Right ventricle myocardium inferior (tissue), 1 donor: Measurements from ENCODE around the gene RAB11FIP4. TPM values are rescaled to one million over a fixed set of nuclear protein-coding genes. Genes with fewer than 3 reads are reported as not detected.

Experiments
- ATAC-seq: fragments of 200-7000 bp; cut with Tn5 transposase; one replicate; pipeline ENCODE4 v1.9.1; 2020; ENCODE audit warnings: mild to moderate bottlenecking, moderate library complexity
- DNase-seq: peaks from one replicate; pipeline ENCODE4 v3.0.0; 2021; ENCODE audit errors: missing footprints
- intact Hi-C: fragments of 100-400 bp; cut with DNase I; formaldehyde crosslinking; loops from one replicate; pipeline ENCODE4 v1.11.0; 2022
- microRNA-seq: library from miRNA; unstranded; fragments of <30 nt; microRNA quantifications from one replicate; pipeline ENCODE4 v1.2.0, GENCODE V29; 2020
- total RNA-seq: library from RNA; stranded (reverse); fragmentation: NEBNext Ultra II Directional; extraction: Animal tissue kit (Norgen Biotek cat#: 25700); gene quantifications from one replicate; pipeline ENCODE4 v1.2.1, GENCODE V29; 2021
- donor health status: DM: no; HTN: yes; CAD: no; lungs with severe emphysema.

The RAB11FIP4 gene
- total RNA-seq, 1 donor from 2014 or later: 13.6 TPM

DNA sequence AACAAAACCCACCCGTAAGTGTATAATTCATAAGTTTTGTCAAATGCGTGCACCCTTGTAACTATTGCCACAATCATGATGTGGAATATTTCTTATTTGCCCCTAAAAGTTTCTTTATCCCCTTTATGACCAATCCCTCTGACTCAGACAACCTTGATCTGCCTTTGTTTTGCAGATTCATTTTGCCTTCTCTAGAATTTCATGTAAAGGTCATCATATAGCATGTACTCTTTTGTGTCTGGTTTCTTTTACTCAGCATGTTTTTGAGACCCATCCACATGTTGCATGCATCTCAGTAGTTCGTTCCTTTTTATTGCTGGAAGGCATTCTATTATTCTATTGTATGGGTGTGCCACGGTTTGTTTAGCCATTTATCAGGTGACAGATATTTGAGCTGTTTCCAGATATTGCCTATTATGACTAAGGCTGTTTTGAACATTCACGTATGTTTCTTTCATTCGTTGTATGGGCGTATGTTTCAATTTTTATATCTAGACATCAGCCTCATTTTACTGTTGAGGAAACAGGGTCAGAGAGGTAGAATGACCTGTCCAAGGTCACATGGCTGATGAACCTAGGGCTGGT, 192.4 kb downstream of the RAB11FIP4 start:
- intact Hi-C loops: no loop called here
- ATAC-seq: no peak
- no peak for DNase-seq

DNA sequence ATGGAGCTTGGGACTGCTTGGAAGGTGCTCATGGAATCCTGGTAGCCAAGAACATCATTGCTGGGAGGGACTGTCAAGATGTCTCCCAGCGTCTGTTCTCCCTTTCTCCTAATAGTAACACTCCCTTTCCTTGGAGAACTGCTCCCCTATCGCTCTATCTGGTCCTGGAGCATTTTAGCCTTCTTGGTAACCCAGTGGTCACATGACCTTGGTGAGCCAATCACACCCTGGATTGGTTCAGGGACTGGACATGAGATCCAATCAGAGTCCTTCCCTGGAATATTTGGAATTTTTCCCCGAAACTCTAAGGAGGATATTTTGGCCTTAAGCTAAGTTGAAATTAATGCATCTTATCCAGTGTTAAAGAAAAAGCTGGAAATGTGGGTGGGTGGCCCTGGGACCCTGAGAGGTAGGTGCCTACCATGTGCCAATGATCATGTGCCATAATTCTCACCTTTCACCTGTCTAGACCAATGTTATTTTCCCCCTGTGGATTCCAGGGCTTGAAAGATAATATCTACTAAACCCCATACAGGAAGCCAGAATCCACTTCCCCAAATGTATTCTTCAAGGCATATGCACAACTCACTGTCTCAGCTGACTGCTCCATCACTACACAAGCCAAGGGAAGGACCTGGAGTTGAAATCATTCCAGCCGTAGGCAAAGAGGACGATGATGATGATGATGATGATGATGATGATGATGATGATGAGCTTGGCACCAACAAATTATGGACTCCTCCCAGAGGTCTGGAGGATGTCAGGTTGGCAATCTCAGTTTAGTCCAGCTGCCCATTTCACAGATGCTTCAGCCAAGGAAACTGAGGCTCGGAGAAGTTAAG, 193.2 kb downstream of the RAB11FIP4 start:
- intact Hi-C loops: no loop called here
- ATAC-seq: no peak
- DNase-seq: no peak

DNA sequence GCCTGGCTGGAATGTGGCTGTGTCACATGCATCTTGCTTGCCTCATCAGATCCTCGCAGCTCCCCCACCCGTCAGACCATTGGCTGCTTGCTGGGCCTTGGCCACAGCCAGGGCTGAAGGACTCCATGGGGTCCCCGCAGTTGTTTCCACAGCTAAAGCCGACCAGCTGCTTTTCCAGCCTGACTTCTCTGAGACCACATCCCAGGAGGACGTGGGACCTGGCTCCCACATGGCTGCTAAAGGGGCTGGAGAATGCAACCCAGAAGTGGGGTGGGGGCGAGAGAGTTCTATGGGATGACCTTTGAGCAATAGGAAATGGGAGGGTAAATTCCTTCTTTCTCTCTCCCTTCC, 193.8 kb downstream of the RAB11FIP4 start:
- no peak for ATAC-seq

GRCh38 chr17:31586946-31587345, 195.5 kb downstream of the RAB11FIP4 start:
- ATAC-seq (peak; percentile 47), DNase-seq (no peak)
- intact Hi-C loops: no loop called here

More for the DNA sequence above, 193.8 kb downstream of the RAB11FIP4 start:
- intact Hi-C loops: no loop called here
- DNase-seq: no peak

- intact Hi-C loops: no loop called here
- ATAC-seq (no peak), DNase-seq (no peak)
Measured at GRCh38 chr17:31587462-31587861, 196.0 kb downstream of the RAB11FIP4 start.

Small RNA genes within 50 kb of the gene (microRNA-seq; reads per million reads assigned to microRNA genes)
- gene MIR193A (292 reads per million, percentile 65 among the genes with 10 or more reads in this experiment), gene MIR365B (not detected), gene MIR4725 (2.5 reads per million)

Other genes with a start within 250 kb of the RAB11FIP4 start
- gene OMG, start 94.4 kb upstream of the RAB11FIP4 start, total RNA-seq: not detected
- 2.9 TPM for gene EVI2B, start 77.6 kb upstream of the RAB11FIP4 start, total RNA-seq
- gene EVI2A, start 70.1 kb upstream of the RAB11FIP4 start, total RNA-seq: 3.0 TPM